Choroid plexus epithelial cell (primary cell): Measurements from ENCODE around the gene KRTAP22-2.

ENCODE experiments used
- DNase-seq: peaks from one replicate; pipeline ENCODE4 v3.0.0-alpha.2; 2010; ENCODE audit warnings: low read depth
- H3K4me3 ChIP-seq: 2 replicates; pipeline ENCODE4 v1.5.1; 2011; ENCODE audit warnings: low read depth, mild to moderate bottlenecking, control low read depth, low read length, moderate library complexity
- CTCF ChIP-seq: conservative IDR thresholded peaks from 2 replicates; pipeline ENCODE4 v1.5.1; 2011; ENCODE audit warnings: low read depth, mild to moderate bottlenecking, control low read depth, inconsistent platforms, low read length, moderate library complexity

KRTAP22-2 gene

GRCh38 chr21:30620522-30620921, 30.3 kb upstream of the KRTAP22-2 start, which contains the start of gene KRTAP20-4:
Gene KRTAP20-4, plus strand, starts transcription at chr21:30620627.
- TF ChIP-seq CTCF: no peak
- DNase-seq: no peak
- H3K4me3 ChIP-seq: no peak within 1 kb of the TSS

GRCh38 chr21:30620080-30620479, 29.9 kb upstream of the KRTAP22-2 start:
- no peak for TF ChIP-seq CTCF
- no peak overlapping the region for H3K4me3 ChIP-seq
- peak; percentile 2 for DNase-seq

GRCh38 chr21:30616125-30616524, 25.9 kb upstream of the KRTAP22-2 start, which contains the start of gene KRTAP20-1:
Gene KRTAP20-1, plus strand, starts transcription at chr21:30616425. Its CDS starts 30 bp downstream, at chr21:30616455.
- no peak for TF ChIP-seq CTCF
- DNase-seq: no peak
- no peak within 1 kb of the TSS for H3K4me3 ChIP-seq

- DNase-seq: no peak
- TF ChIP-seq CTCF: no peak
- no peak overlapping the region for H3K4me3 ChIP-seq
Measured at GRCh38 chr21:30615199-30615598, 25.0 kb upstream of the KRTAP22-2 start.

- no peak within 1 kb of the TSS for H3K4me3 ChIP-seq
- TF ChIP-seq CTCF: no peak
- no peak for DNase-seq
Measured at GRCh38 chr21:30613836-30614235, 23.6 kb upstream of the KRTAP22-2 start, which contains the start of gene KRTAP6-1. Gene KRTAP6-1, minus strand, starts transcription at chr21:30613930. Its CDS starts 26 bp downstream, at chr21:30613904.

- H3K4me3 ChIP-seq: no peak overlapping the region
- DNase-seq: no peak
- TF ChIP-seq CTCF: no peak
Measured at GRCh38 chr21:30612132-30612531, 21.9 kb upstream of the KRTAP22-2 start.

GRCh38 chr21:30605968-30606367, 15.8 kb upstream of the KRTAP22-2 start:
- no peak overlapping the region for H3K4me3 ChIP-seq
- DNase-seq: no peak
- no peak for TF ChIP-seq CTCF
